HEK293T (cell line): ENCODE data around the gene PXN.
"Not testable (repeated sequence)": the region's sequence is repeated elsewhere in the genome, so short reads cannot be mapped to it uniquely, and the experiment has no call there.

Experiments
- CTCF ChIA-PET: fragments of 350-600 bp; formaldehyde crosslinking; extraction: SDS; loops from one replicate; lab custom pipeline; 2021; ENCODE audit warnings: antibody characterized with exemption, inconsistent platforms; lab: Yijun Ruan, JAX
- POLR2A ChIA-PET: fragments of 350-600 bp; formaldehyde crosslinking; extraction: SDS; loops from one replicate; lab custom pipeline; 2020; ENCODE audit warnings: antibody characterized with exemption, inconsistent platforms; lab: Yijun Ruan, JAX
- DNase-seq: peaks from one replicate; pipeline ENCODE4 v3.0.0; 2012; ENCODE audit warnings: mixed read lengths; ENCODE audit errors: extremely low spot score
- ARNT ChIP-seq: fragments of 450-650 bp; IDR thresholded peaks from 2 replicates; pipeline ENCODE4 v1.6.1; 2017; ENCODE audit warnings: mild to moderate bottlenecking
- BHLHE40 ChIP-seq: fragments of 450-650 bp; IDR thresholded peaks from 2 replicates; pipeline ENCODE4 v1.6.1; 2016; ENCODE audit warnings: mild to moderate bottlenecking, moderate library complexity, borderline replicate concordance
- CTBP1 ChIP-seq: fragments of 450-650 bp; IDR thresholded peaks from 2 replicates; pipeline ENCODE4 v1.6.1; 2016; ENCODE audit warnings: borderline replicate concordance
- ELF4 ChIP-seq: fragments of 450-650 bp; IDR thresholded peaks from 2 replicates; pipeline ENCODE4 v1.6.1; 2017; ENCODE audit warnings: antibody characterized with exemption
- FOXA1 ChIP-seq: fragments of 450-650 bp; IDR thresholded peaks from 2 replicates; pipeline ENCODE4 v1.6.1; 2016; ENCODE audit warnings: mild to moderate bottlenecking
- FOXK2 ChIP-seq: fragments of 450-650 bp; IDR thresholded peaks from 2 replicates; pipeline ENCODE4 v1.6.1; 2016; ENCODE audit warnings: mild to moderate bottlenecking
- FOXM1 ChIP-seq: fragments of 450-650 bp; IDR thresholded peaks from 2 replicates; pipeline ENCODE4 v1.6.1; 2017; ENCODE audit warnings: mild to moderate bottlenecking, borderline replicate concordance
- HDGF ChIP-seq: fragments of 450-650 bp; IDR thresholded peaks from 2 replicates; pipeline ENCODE4 v1.6.1; 2017; ENCODE audit warnings: antibody characterized with exemption, borderline replicate concordance
- L3MBTL2 ChIP-seq: fragments of 450-650 bp; conservative IDR thresholded peaks from 2 replicates; pipeline ENCODE4 v1.6.1; 2016; ENCODE audit warnings: mild to moderate bottlenecking
- LEF1 ChIP-seq: fragments of 450-650 bp; IDR thresholded peaks from 2 replicates; pipeline ENCODE4 v1.6.1; 2017; ENCODE audit warnings: mild to moderate bottlenecking, borderline replicate concordance
- NFRKB ChIP-seq: fragments of 450-650 bp; IDR thresholded peaks from 2 replicates; pipeline ENCODE4 v1.6.1; 2016; ENCODE audit warnings: mild to moderate bottlenecking, moderate library complexity
- PKNOX1 ChIP-seq: fragments of 450-650 bp; IDR thresholded peaks from 2 replicates; pipeline ENCODE4 v1.6.1; 2016
- SP1 ChIP-seq: fragments of 450-650 bp; IDR thresholded peaks from 2 replicates; pipeline ENCODE4 v1.6.1; 2017
- SUZ12 ChIP-seq: fragments of 450-650 bp; IDR thresholded peaks from 2 replicates; pipeline ENCODE4 v1.6.1; 2016; ENCODE audit warnings: mild to moderate bottlenecking
- TARDBP ChIP-seq: fragments of 450-650 bp; IDR thresholded peaks from 2 replicates; pipeline ENCODE4 v1.6.1; 2016
- ZNF384 ChIP-seq: fragments of 450-650 bp; IDR thresholded peaks from 2 replicates; pipeline ENCODE4 v1.6.1; 2016

The PXN gene

GRCh38 chr12:120204171-120204570, 61.4 kb downstream of the PXN start:
- DNase-seq: no peak
- ChIA-PET POLR2A (no interaction called here), CTCF (no interaction called here)
- TF ChIP-seq PKNOX1 (peak; percentile 86), FOXM1 (no peak)

- TF ChIP-seq PKNOX1: no peak
- no peak for TF ChIP-seq CTBP1
- no peak for TF ChIP-seq ZNF384
- no peak for TF ChIP-seq NFRKB
- no peak for TF ChIP-seq FOXA1
- no peak for TF ChIP-seq ARNT
- TF ChIP-seq ELF4: no peak
- no peak for TF ChIP-seq LEF1
- no peak for DNase-seq
- ChIA-PET CTCF (interaction anchor here (1.0 to 2.6 kb wide), 4 partner anchors 10 to 65 kb away, joined by 3 to 15 read pairs (median 8); partner anchors contain the start of gene PXN), POLR2A (interaction anchor here (0.7 to 4.6 kb wide), 25 partner anchors 10 to 297 kb away, joined by 3 to 185 read pairs (median 10); partner anchors contain the start of genes PXN, RAB35, RNU4-1 and RNU4-2)
Measured at GRCh38 chr12:120200364-120200800, 65.1 kb downstream of the PXN start.

- TF ChIP-seq SUZ12: no peak
- ChIA-PET POLR2A (interaction anchor here (0.9 to 4.6 kb wide), 12 partner anchors 11 to 175 kb away, joined by 3 to 185 read pairs (median 41); partner anchors contain the start of genes PXN, RAB35, RNU4-1 and RNU4-2), CTCF (no interaction called here)
- no peak for DNase-seq
Measured at GRCh38 chr12:120199595-120200306, 65.8 kb downstream of the PXN start.

- ChIA-PET CTCF (no interaction called here), POLR2A (interaction anchor here (2.7 to 4.6 kb wide), 4 partner anchors 12 to 65 kb away, joined by 14 to 185 read pairs (median 56); partner anchors contain the start of gene PXN)
- no peak for TF ChIP-seq L3MBTL2
- TF ChIP-seq FOXM1: no peak
- TF ChIP-seq SP1: no peak
- TF ChIP-seq HDGF: no peak
- TF ChIP-seq SUZ12: no peak
- TF ChIP-seq NFRKB: no peak
- TF ChIP-seq FOXA1: no peak
- TF ChIP-seq ZNF384: no peak
- no peak for TF ChIP-seq TARDBP
- no peak for TF ChIP-seq PKNOX1
- TF ChIP-seq ELF4: no peak
- TF ChIP-seq BHLHE40: no peak
- TF ChIP-seq FOXK2: no peak
- TF ChIP-seq CTBP1: no peak
- TF ChIP-seq LEF1: no peak
- no peak for TF ChIP-seq ARNT
- DNase-seq: no peak
Measured at GRCh38 chr12:120199025-120199424, 66.5 kb downstream of the PXN start.

GRCh38 chr12:120197542-120197887, 68.0 kb downstream of the PXN start:
- TF ChIP-seq BHLHE40: no peak
- TF ChIP-seq FOXM1: no peak
- no peak for DNase-seq
- ChIA-PET POLR2A (interaction anchor here (0.9 to 4.0 kb wide), 4 partner anchors 11 to 96 kb away, joined by 3 to 16 read pairs (median 3); partner anchors contain the start of genes RNU4-1 and RNU4-2), CTCF (no interaction called here)

GRCh38 chr12:120196817-120197541, 68.6 kb downstream of the PXN start:
- CTCF ChIA-PET: interaction anchor here (0.6 kb wide), 1 partner anchor 16 kb away, joined by 3 read pairs; no protein-coding TSS in a partner anchor
- POLR2A ChIA-PET: interaction anchor here (0.9 to 4.0 kb wide), 7 partner anchors 9 to 96 kb away, joined by 3 to 16 read pairs (median 3); partner anchors contain the start of genes RNU4-1 and RNU4-2
- not testable (repeated sequence) for DNase-seq

GRCh38 chr12:120196363-120196762, 69.2 kb downstream of the PXN start:
- no peak for TF ChIP-seq BHLHE40
- TF ChIP-seq LEF1: no peak
- TF ChIP-seq FOXK2: no peak
- no peak for TF ChIP-seq L3MBTL2
- TF ChIP-seq ARNT: no peak
- TF ChIP-seq HDGF: no peak
- no peak for TF ChIP-seq FOXA1
- no peak for DNase-seq
- ChIA-PET POLR2A (interaction anchor here (0.9 to 4.0 kb wide), 6 partner anchors 10 to 95 kb away, joined by 3 to 16 read pairs (median 4); partner anchors contain the start of gene RNU4-2), CTCF (interaction anchor here (0.6 kb wide), 1 partner anchor 16 kb away, joined by 3 read pairs; no protein-coding TSS in a partner anchor)
